ENCODE results near the gene MRPS15. TPM values are rescaled to one million over a fixed set of nuclear protein-coding genes. Genes with fewer than 3 reads are reported as not detected.
A peak's percentile ranks its signal among the peaks of the same experiment; 100 is the strongest.

MRPS15 gene
- total and polyA plus RNA-seq, 2 of the 13 experiments (the other 11 are each of a cell fraction or from before 2014, with no cell fraction given): 59.0 to 113 TPM

- no peak for TF ChIP-seq ZHX2 (IDR thresholded peaks at IDR 0.05; ENCODE audit: low read depth)
- no peak for TF ChIP-seq ZHX2 (CRISPR knock-in tag; IDR thresholded peaks at IDR 0.05; ENCODE audit: borderline replicate concordance)
- 0 out of 2 replicates have a peak, but pooled peaks have one; percentile 48 for TF ChIP-seq HOXD1 (CRISPR knock-in tag; IDR thresholded peaks at IDR 0.05)
- no peak for TF ChIP-seq ATF4 (CRISPR knock-in tag; IDR thresholded peaks at IDR 0.05)
- no peak; the same call in 1 of the 2 replicates for TF ChIP-seq MEIS1 (CRISPR knock-in tag; IDR thresholded peaks at IDR 0.05; ENCODE audit: borderline replicate concordance)
- TF ChIP-seq REST (IDR thresholded peaks at IDR 0.05; ENCODE audit: borderline replicate concordance in 1 of 2, low read depth in 1 of 2, low read length in 2 of 2): no peak
- no peak for TF ChIP-seq ZNF639 (CRISPR knock-in tag; conservative IDR thresholded peaks at IDR 0.05)
- no peak for TF ChIP-seq ZNF737 (CRISPR knock-in tag; IDR thresholded peaks at IDR 0.05; ENCODE audit: borderline replicate concordance)
- TF ChIP-seq NFYC (CRISPR knock-in tag; IDR thresholded peaks at IDR 0.05): peak; percentile 97
- no peak for TF ChIP-seq ARNTL (CRISPR knock-in tag; IDR thresholded peaks at IDR 0.05)
- TF ChIP-seq ZNF44 (CRISPR knock-in tag; IDR thresholded peaks at IDR 0.05): no peak
- TF ChIP-seq KDM6A (CRISPR knock-in tag; IDR thresholded peaks at IDR 0.05; ENCODE audit: low read depth): no peak
- TF ChIP-seq ZMYM3 (CRISPR knock-in tag; IDR thresholded peaks at IDR 0.05): no peak
- TF ChIP-seq CREB3 (CRISPR knock-in tag; IDR thresholded peaks at IDR 0.05): peak; percentile 94; the same call in 1 of the 2 replicates
- TF ChIP-seq RBM39 (IDR thresholded peaks at IDR 0.05; ENCODE audit: low read depth, low read length, poor library complexity, severe bottlenecking): no peak
- TF ChIP-seq ZNF75D (CRISPR knock-in tag; IDR thresholded peaks at IDR 0.05; ENCODE audit: borderline replicate concordance): 0 out of 2 replicates have a peak, but pooled peaks have one; percentile 66
Measured at GRCh38 chr1:36450270-36450918, 13.8 kb downstream of the MRPS15 start, which contains the start of gene OSCP1 (continued).

Data from HepG2 (cell line).